K562 (cell line): ENCODE results near the gene ATP9A. TPM values are rescaled to one million over a fixed set of nuclear protein-coding genes. Genes with fewer than 3 reads are reported as not detected.

ENCODE experiments used
- ATAC-seq: fragments of 200-7000 bp; cut with Tn5 transposase; 3 replicates; pipeline ENCODE4 v1.9.1; 2020; ENCODE audit warnings: moderate library complexity
- BruUV-seq: library from RNA; stranded (reverse); fragments of 400-500 nt; replicated peaks from 2 replicates; lab custom pipeline; 2021; lab: Mats Ljungman, UMichigan
- CTCF ChIA-PET: fragments of 300-600 bp; formaldehyde crosslinking; extraction: SDS; loops from one replicate; lab custom pipeline; 2021; ENCODE audit warnings: low intra/inter-chr PET ratio; lab: Yijun Ruan, JAX
- POLR2A ChIA-PET: fragments of 300-600, 350-650 bp; sonication (Branson Sonifier 250); formaldehyde crosslinking; extraction: SDS; loops from one replicate; lab custom pipeline; 2021; ENCODE audit warnings: antibody characterized with exemption, inconsistent platforms; lab: Yijun Ruan, JAX
- DNase-seq, 4 experiments: peaks; one replicate each; pipeline versions ENCODE4 v3.0.0 to v3.0.0-alpha.2; 2011 to 2018; ENCODE audit warnings: low spot score in 3 of 4, mixed read lengths in 3 of 4; ENCODE audit errors: extremely low read depth in 1 of 4
- FAIRE-seq: peaks from 2 replicates; lab custom pipeline; 2011; peaks lifted over from hg19 to GRCh38; lab: Jason Lieb, UNC
- H2AFZ ChIP-seq: 2 replicates; pipeline ENCODE4 v1.6.0; 2011; ENCODE audit warnings: low read depth, low read length, control low read depth, inconsistent platforms
- H3K27ac ChIP-seq: fragments of 200-600 bp; 3 replicates; pipeline ENCODE4 v1.8.0; 2011; ENCODE audit warnings: low read depth, mild to moderate bottlenecking, control low read depth, inconsistent platforms, low read length, moderate library complexity, mixed read lengths; ENCODE audit errors: extremely low read depth
- H3K27me3 ChIP-seq, 2 experiments: fragments of 300-600 bp in 1 of 2; 2 replicates in 1 of 2; 3 replicates in 1 of 2; pipeline versions ENCODE4 v1.6.0 to v1.8.0; 2011; ENCODE audit warnings: inconsistent platforms in 2 of 2, low read length in 2 of 2, mild to moderate bottlenecking in 1 of 2, mixed read lengths in 1 of 2, moderate library complexity in 1 of 2; ENCODE audit not compliant: control insufficient read depth in 2 of 2, insufficient read depth in 2 of 2
- H3K36me3 ChIP-seq: fragments of 300-600 bp; 3 replicates; pipeline ENCODE4 v1.8.0; 2011; ENCODE audit warnings: mild to moderate bottlenecking, low read length, inconsistent platforms; ENCODE audit not compliant: control insufficient read depth, insufficient read depth
- H3K4me1 ChIP-seq, 2 experiments: fragments of 200-600 bp in 1 of 2; replicated peaks in 1 of 2; 2 replicates in 1 of 2; 3 replicates in 1 of 2; pipeline versions ENCODE4 v1.5.1 to v1.8.0; 2011; ENCODE audit warnings: inconsistent platforms in 2 of 2, low read length in 2 of 2, mild to moderate bottlenecking in 1 of 2, mixed read lengths in 1 of 2, moderate library complexity in 1 of 2; ENCODE audit not compliant: control insufficient read depth in 2 of 2, insufficient read depth in 2 of 2
- H3K4me2 ChIP-seq: 2 replicates; pipeline ENCODE4 v1.6.1; 2011; ENCODE audit warnings: low read length, control low read depth, inconsistent platforms, mixed read lengths; ENCODE audit not compliant: insufficient read depth
- H3K4me3 ChIP-seq: fragments of 200-600 bp; sonication (generic), shearing (Covaris generic); 2 replicates; pipeline ENCODE4 v1.5.1; 2016; ENCODE audit warnings: control low read depth, inconsistent platforms
- H3K79me2 ChIP-seq: fragments of 200-600 bp; 3 replicates; pipeline ENCODE4 v1.8.0; 2011; ENCODE audit warnings: low read length, inconsistent platforms; ENCODE audit not compliant: control insufficient read depth, insufficient read depth
- H3K9ac ChIP-seq, 2 experiments: 2 replicates each; pipeline versions ENCODE4 v1.6.0 to v1.6.1; 2011; ENCODE audit warnings: low read depth in 2 of 2, low read length in 2 of 2, control low read depth in 1 of 2, inconsistent platforms in 1 of 2, mild to moderate bottlenecking in 1 of 2, mixed read lengths in 1 of 2; ENCODE audit not compliant: insufficient read depth in 1 of 2
- H3K9me1 ChIP-seq: one replicate; pipeline ENCODE4 v1.6.0; 2011; ENCODE audit warnings: inconsistent platforms, mild to moderate bottlenecking, low read length, moderate library complexity; ENCODE audit not compliant: control insufficient read depth, insufficient read depth
- H3K9me3 ChIP-seq: replicated peaks from 2 replicates; pipeline ENCODE4 v1.5.1; 2011; ENCODE audit warnings: low read depth, low read length, inconsistent platforms; ENCODE audit not compliant: control insufficient read depth, insufficient read depth
- H4K20me1 ChIP-seq: replicated peaks from 2 replicates; pipeline ENCODE4 v1.6.1; 2011; ENCODE audit warnings: low read length, inconsistent platforms, mixed read lengths; ENCODE audit not compliant: control insufficient read depth, insufficient read depth
- ATF3 ChIP-seq, 2 experiments: fragments of 450-650 bp in 1 of 2; sonication (generic) in 1 of 2; formaldehyde crosslinking in 1 of 2; IDR thresholded peaks in 1 of 2; conservative IDR thresholded peaks in 1 of 2; 2 replicates each; pipeline versions ENCODE4 v1.6.1 to v1.8.1; 2016 to 2023; ENCODE audit warnings: mild to moderate bottlenecking in 2 of 2, moderate library complexity in 2 of 2, inconsistent platforms in 1 of 2, missing genetic modification reagents in 1 of 2
- CHD1 ChIP-seq: fragments of 200-600 bp; sonication (generic); IDR thresholded peaks from one replicate; pipeline ENCODE4 v1.6.1; 2012; ENCODE audit warnings: mild to moderate bottlenecking, moderate library complexity, low read length, inconsistent platforms
- E2F1 ChIP-seq: sonication (generic); formaldehyde crosslinking; IDR thresholded peaks from 2 replicates; pipeline ENCODE4 v1.8.1; 2023; ENCODE audit warnings: mild to moderate bottlenecking, missing genetic modification reagents, moderate library complexity
- EP300 ChIP-seq: IDR thresholded peaks from 2 replicates; pipeline ENCODE4 v1.6.1; 2012; ENCODE audit warnings: low read length, improper control_type of control experiment
- FOXK1 ChIP-seq: sonication (generic); formaldehyde crosslinking; IDR thresholded peaks from 2 replicates; pipeline ENCODE4 v1.8.0; 2022; ENCODE audit warnings: missing genetic modification reagents, mild to moderate bottlenecking, borderline replicate concordance
- GATAD2A ChIP-seq: fragments of 450-650 bp; IDR thresholded peaks from 2 replicates; pipeline ENCODE4 v1.6.1; 2017
- GMEB1 ChIP-seq: fragments of 250-450 bp; sonication (Bioruptor Pico); IDR thresholded peaks from 2 replicates; pipeline ENCODE4 v1.4.0; 2020; ENCODE audit warnings: mild to moderate bottlenecking
- GTF2F1 ChIP-seq: IDR thresholded peaks from 2 replicates; pipeline ENCODE4 v1.6.1; 2011; ENCODE audit warnings: low read depth, low read length, improper control_type of control experiment
- HNRNPLL ChIP-seq: fragments of 200-400 bp; formaldehyde crosslinking; IDR thresholded peaks from 2 replicates; pipeline ENCODE4 v1.6.1; 2017; ENCODE audit warnings: low read length, low read depth, mild to moderate bottlenecking; ENCODE audit not compliant: poor library complexity, severe bottlenecking
- ILK ChIP-seq: fragments of 450-650 bp; IDR thresholded peaks from 2 replicates; pipeline ENCODE4 v1.6.1; 2016; ENCODE audit warnings: missing genetic modification characterization, low read depth, mild to moderate bottlenecking, missing compliant biosample characterization, moderate library complexity, borderline replicate concordance
- KLF13 ChIP-seq: fragments of 450-650 bp; IDR thresholded peaks from 2 replicates; pipeline ENCODE4 v1.6.1; 2016; ENCODE audit warnings: missing genetic modification characterization, low read depth, mild to moderate bottlenecking, missing compliant biosample characterization, moderate library complexity, borderline replicate concordance
- MCM2 ChIP-seq: fragments of 450-650 bp; IDR thresholded peaks from 2 replicates; pipeline ENCODE4 v1.6.1; 2017; ENCODE audit warnings: low read depth, mild to moderate bottlenecking
- PHF20 ChIP-seq: fragments of 450-650 bp; IDR thresholded peaks from 2 replicates; pipeline ENCODE4 v1.6.1; 2018; ENCODE audit not compliant: partially characterized antibody
- SETDB1 ChIP-seq: IDR thresholded peaks from one replicate; pipeline ENCODE4 v1.6.1; 2012; ENCODE audit warnings: low read length, control low read depth, inconsistent platforms
- SP2 ChIP-seq: IDR thresholded peaks from 2 replicates; pipeline ENCODE4 v1.6.1; 2011; ENCODE audit warnings: mild to moderate bottlenecking, low read depth, low read length, moderate library complexity; ENCODE audit not compliant: poor library complexity, severe bottlenecking; ENCODE audit errors: extremely low read depth
- TCF7L2 ChIP-seq: fragments of 150-350 bp; IDR thresholded peaks from 2 replicates; pipeline ENCODE4 v1.6.1; 2016; ENCODE audit warnings: low read depth, mild to moderate bottlenecking, low read length, moderate library complexity
- ZNF395 ChIP-seq: fragments of 200-800 bp; sonication (Bioruptor generic); IDR thresholded peaks from 2 replicates; pipeline ENCODE4 v1.6.1; 2017; ENCODE audit warnings: missing genetic modification characterization, missing compliant biosample characterization
- ZNF695 ChIP-seq: fragments of 450-650 bp; formaldehyde crosslinking; IDR thresholded peaks from 2 replicates; pipeline ENCODE4 v1.4.0; 2020; ENCODE audit warnings: mild to moderate bottlenecking, moderate library complexity
- ZSCAN29 ChIP-seq: fragments of 450-650 bp; IDR thresholded peaks from 2 replicates; pipeline ENCODE4 v1.6.1; 2017
- WGBS: fragments of 100-300 bp; shearing (Covaris generic); methylation state at CpG from one replicate; pipeline ENCODE4 v1.1.6; 2016; ENCODE audit warnings: low coverage, mixed read lengths; ENCODE audit not compliant: insufficient coverage; ENCODE audit errors: missing lambda C conversion rate; 5-methylcytosine and 5-hydroxymethylcytosine counted together
- in situ Hi-C: fragments of 300-500 bp; cut with MboI; formaldehyde crosslinking; loops from 4 replicates; pipeline ENCODE4 v1.15.0; 2018; ENCODE audit warnings: inconsistent platforms, mixed read lengths
- intact Hi-C: fragments of 100-400 bp; cut with micrococcal nuclease; formaldehyde crosslinking; loops from 2 replicates; pipeline ENCODE4 v1.14.2; 2022
- polyA plus RNA-seq, 8 experiments: library from polyadenylated mRNA; depleted of rRNA in 4 of 8; stranded (reverse) in 5 of 8; unstranded in 3 of 8; fragments of >200 nt; fragmentation: Nextera tagmentation in 2 of 8; fragmentation: Illumina TruSeq in 1 of 8; extraction: Ambion mirVana in 2 of 8; extraction: Trizol in 1 of 8; gene quantifications; 2 replicates each; pipeline versions ENCODE4 v1.2.1 to v1.2.3, GENCODE V29; 2011 to 2014; ENCODE audit warnings: inconsistent platforms in 1 of 8, missing spikeins in 1 of 8
- total RNA-seq, 7 experiments: library from RNA; depleted of rRNA in 6 of 7; stranded (reverse); fragments of >200 nt in 6 of 7; fragmentation: Illumina TruSeq in 2 of 7; extraction: Trizol in 2 of 7; gene quantifications; 2 replicates each; pipeline versions ENCODE4 v1.2.1 to v1.2.3, GENCODE V29; 2011 to 2021; ENCODE audit warnings: low replicate concordance in 1 of 7

Gene ATP9A
- total and polyA plus RNA-seq, 9 of the 15 experiments (the other 6 are each of a cell fraction or from before 2014, with no cell fraction given) = 0.18 to 0.62 (median 0.29) TPM

- no TSS peak for BruUV-seq
- Histone ChIP-seq H3K27ac (no peak overlapping the region), H2AFZ (no peak overlapping the region), H3K4me2 (no peak overlapping the region), H3K9me3 (no peaks in the 10 kb centered on the region), H3K36me3 (no peaks in the 10 kb centered on the region), H3K9ac (no peak overlapping the region), H3K27me3 (peaks cover 6 to 16% of the 10 kb centered on the region in 2 experiments; a peak in 4 of 5 replicates), H3K79me2 (no peaks in the 10 kb centered on the region), H3K4me1 (peaks cover 0 to 4% of the 10 kb centered on the region in 2 experiments; a peak in 2 of 5 replicates), H4K20me1 (no peaks in the 10 kb centered on the region; the same call in 1 of the 2 replicates), H3K9me1 (no peaks in the 10 kb centered on the region), H3K4me3 (no peak overlapping the region)
- ChIA-PET CTCF (no interaction called here), POLR2A (no interaction called here)
- in situ Hi-C loops (loop anchor here (5.0 kb wide), 1 partner anchor 442 kb away; no protein-coding TSS in a partner anchor), intact Hi-C loops (loop anchor here (10.0 kb wide), 1 partner anchor 324 kb away; no protein-coding TSS in a partner anchor)
- 16% methylated on average over 3 of the region's 3 CpGs for WGBS
- no peak for TF ChIP-seq GATAD2A
- no peak for TF ChIP-seq TCF7L2
- no peak for TF ChIP-seq FOXK1 (CRISPR knock-in tag)
- TF ChIP-seq ATF3 (IDR thresholded peaks at IDR 0.05) = no peak
- TF ChIP-seq ATF3 (CRISPR knock-in tag; conservative IDR thresholded peaks at IDR 0.05) = no peak
- TF ChIP-seq E2F1 (CRISPR knock-in tag) = no peak
- no peak for TF ChIP-seq EP300
- no peak for TF ChIP-seq KLF13
- no peak for TF ChIP-seq MCM2
- no peak for TF ChIP-seq CHD1
- TF ChIP-seq GMEB1 (CRISPR knock-in tag) = no peak
- TF ChIP-seq ZSCAN29 = no peak
- TF ChIP-seq HNRNPLL = no peak
- TF ChIP-seq SP2 = no peak
- TF ChIP-seq GTF2F1 = no peak
- no peak for TF ChIP-seq PHF20
- TF ChIP-seq ZNF695 (CRISPR knock-in tag) = no peak
- TF ChIP-seq ZNF395 (CRISPR knock-in tag) = no peak
- no peak for TF ChIP-seq ILK
- no peak for TF ChIP-seq SETDB1
- ATAC-seq = no peak
- DNase-seq = no peak
- FAIRE-seq = no peak
Measured at GRCh38 chr20:51640743-51641142, 127.4 kb downstream of the ATP9A start.
